K562 (cell line): ENCODE data around the gene ATXN7L2. TPM values are rescaled to one million over a fixed set of nuclear protein-coding genes. Genes with fewer than 3 reads are reported as not detected.

ENCODE experiments used
- ASH1L ChIP-seq: fragments of 450-650 bp; IDR thresholded peaks from 2 replicates; pipeline ENCODE4 v1.6.1; 2018; ENCODE audit warnings: borderline replicate concordance, mild to moderate bottlenecking, low read depth; ENCODE audit not compliant: partially characterized antibody
- CSDE1 ChIP-seq, 2 experiments: fragments of 450-650 bp; IDR thresholded peaks; 2 replicates each; pipeline ENCODE4 v1.6.1; 2016; ENCODE audit warnings: mild to moderate bottlenecking in 1 of 2
- ESRRA ChIP-seq: fragments of 450-650 bp; IDR thresholded peaks from 2 replicates; pipeline ENCODE4 v1.6.1; 2014; ENCODE audit warnings: low read depth, mild to moderate bottlenecking, moderate library complexity, borderline replicate concordance
- FUS ChIP-seq: fragments of 200-400 bp; formaldehyde crosslinking; optimal IDR thresholded peaks from 2 replicates; pipeline ENCODE3; 2017; ENCODE audit warnings: low read depth, low read length
- GABPB1 ChIP-seq: sonication (generic); formaldehyde crosslinking; IDR thresholded peaks from 2 replicates; pipeline ENCODE4 v1.8.0; 2022; ENCODE audit warnings: mild to moderate bottlenecking, missing genetic modification reagents
- MXI1 ChIP-seq: IDR thresholded peaks from 2 replicates; pipeline ENCODE4 v1.6.1; 2011; ENCODE audit warnings: low read depth, mild to moderate bottlenecking, improper control_type of control experiment, low read length
- NUFIP1 ChIP-seq: fragments of 450-650 bp; IDR thresholded peaks from 2 replicates; pipeline ENCODE4 v1.6.1; 2018; ENCODE audit not compliant: partially characterized antibody
- POLR3A ChIP-seq: IDR thresholded peaks from 2 replicates; pipeline ENCODE4 v1.6.1; 2011; ENCODE audit warnings: borderline replicate concordance, mild to moderate bottlenecking, moderate library complexity; ENCODE audit not compliant: insufficient read length, insufficient read depth; ENCODE audit errors: extremely low read depth
- TRIM28 ChIP-seq: fragments of 450-650 bp; IDR thresholded peaks from 2 replicates; pipeline ENCODE4 v1.6.1; 2017
- U2AF1 ChIP-seq: fragments of 200-400 bp; formaldehyde crosslinking; optimal IDR thresholded peaks from 2 replicates; pipeline ENCODE3; 2017; ENCODE audit warnings: mild to moderate bottlenecking, low read depth, low read length, moderate library complexity
- ZNF24 ChIP-seq: fragments of 450-650 bp; IDR thresholded peaks from 2 replicates; pipeline ENCODE4 v1.6.1; 2016
- ZNF707 ChIP-seq: fragments of 250-450 bp; sonication (Bioruptor Pico); conservative IDR thresholded peaks from 2 replicates; pipeline ENCODE4 v1.8.0; 2022; ENCODE audit warnings: inconsistent platforms, mild to moderate bottlenecking, moderate library complexity
- ZNF764 ChIP-seq: fragments of 250-450 bp; sonication (Bioruptor Pico); IDR thresholded peaks from 2 replicates; pipeline ENCODE4 v1.4.0; 2020; ENCODE audit warnings: low read depth, mild to moderate bottlenecking, moderate library complexity
- polyA plus RNA-seq, 8 experiments: library from polyadenylated mRNA; depleted of rRNA in 4 of 8; stranded (reverse) in 5 of 8; unstranded in 3 of 8; fragments of >200 nt; fragmentation: Nextera tagmentation in 2 of 8; fragmentation: Illumina TruSeq in 1 of 8; extraction: Ambion mirVana in 2 of 8; extraction: Trizol in 1 of 8; gene quantifications; 2 replicates each; pipeline versions ENCODE4 v1.2.1 to v1.2.3, GENCODE V29; 2011 to 2014; ENCODE audit warnings: inconsistent platforms in 1 of 8, missing spikeins in 1 of 8
- total RNA-seq, 7 experiments: library from RNA; depleted of rRNA in 6 of 7; stranded (reverse); fragments of >200 nt in 6 of 7; fragmentation: Illumina TruSeq in 2 of 7; extraction: Trizol in 2 of 7; gene quantifications; 2 replicates each; pipeline versions ENCODE4 v1.2.1 to v1.2.3, GENCODE V29; 2011 to 2021; ENCODE audit warnings: low replicate concordance in 1 of 7
- TF ChIP-seq, protein P1 (sequence below): sonication (generic); formaldehyde crosslinking; IDR thresholded peaks from 2 replicates; pipeline ENCODE4 v1.8.0; 2023; ENCODE audit warnings: mild to moderate bottlenecking, missing genetic modification reagents
- TF ChIP-seq, protein P2 (sequence below), 2 experiments: fragments of 450-650 bp; IDR thresholded peaks; 2 replicates each; pipeline ENCODE4 v1.6.1; 2018; ENCODE audit warnings: mild to moderate bottlenecking in 2 of 2, low read depth in 1 of 2; ENCODE audit not compliant: partially characterized antibody in 2 of 2
- TF ChIP-seq, protein P3 (sequence below): fragments of 250-450 bp; sonication (Bioruptor Pico); IDR thresholded peaks from 2 replicates; pipeline ENCODE4 v1.6.1; 2021; ENCODE audit warnings: mild to moderate bottlenecking
- TF ChIP-seq, protein P4 (sequence below): conservative IDR thresholded peaks from 2 replicates; pipeline ENCODE4 v1.6.1; 2011; ENCODE audit warnings: low read depth, mild to moderate bottlenecking, low read length; ENCODE audit not compliant: control insufficient read depth
- TF ChIP-seq, protein P5 (sequence below): sonication (generic); formaldehyde crosslinking; IDR thresholded peaks from 2 replicates; pipeline ENCODE4 v1.9.0; 2022; ENCODE audit warnings: mild to moderate bottlenecking, missing genetic modification reagents

ATXN7L2 gene
- total and polyA plus RNA-seq, 9 of the 15 experiments (the other 6 are each of a cell fraction or from before 2014, with no cell fraction given) = 0.21 to 10.4 (median 5.8) TPM

DNA sequence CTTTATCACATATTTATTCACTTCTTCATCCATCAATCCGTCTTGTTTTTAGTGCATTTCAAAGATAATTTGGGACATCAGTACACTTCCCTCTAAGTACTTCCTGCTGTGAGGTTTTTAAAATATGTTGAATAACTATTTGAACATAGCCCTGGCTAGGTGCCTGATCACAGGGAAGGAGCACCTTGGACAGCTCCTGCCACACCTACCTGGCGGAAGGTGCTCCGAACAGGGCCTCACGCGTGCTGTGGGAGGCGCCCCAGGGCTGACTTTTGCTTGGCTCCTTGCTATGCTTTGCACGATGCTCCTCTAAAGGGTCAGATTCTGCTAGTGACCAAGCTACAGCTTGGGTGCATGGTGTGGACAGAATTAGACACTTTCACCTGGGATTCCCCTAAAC is 4.9 kb upstream of the ATXN7L2 start (continued):
- TF ChIP-seq, protein P1, sequence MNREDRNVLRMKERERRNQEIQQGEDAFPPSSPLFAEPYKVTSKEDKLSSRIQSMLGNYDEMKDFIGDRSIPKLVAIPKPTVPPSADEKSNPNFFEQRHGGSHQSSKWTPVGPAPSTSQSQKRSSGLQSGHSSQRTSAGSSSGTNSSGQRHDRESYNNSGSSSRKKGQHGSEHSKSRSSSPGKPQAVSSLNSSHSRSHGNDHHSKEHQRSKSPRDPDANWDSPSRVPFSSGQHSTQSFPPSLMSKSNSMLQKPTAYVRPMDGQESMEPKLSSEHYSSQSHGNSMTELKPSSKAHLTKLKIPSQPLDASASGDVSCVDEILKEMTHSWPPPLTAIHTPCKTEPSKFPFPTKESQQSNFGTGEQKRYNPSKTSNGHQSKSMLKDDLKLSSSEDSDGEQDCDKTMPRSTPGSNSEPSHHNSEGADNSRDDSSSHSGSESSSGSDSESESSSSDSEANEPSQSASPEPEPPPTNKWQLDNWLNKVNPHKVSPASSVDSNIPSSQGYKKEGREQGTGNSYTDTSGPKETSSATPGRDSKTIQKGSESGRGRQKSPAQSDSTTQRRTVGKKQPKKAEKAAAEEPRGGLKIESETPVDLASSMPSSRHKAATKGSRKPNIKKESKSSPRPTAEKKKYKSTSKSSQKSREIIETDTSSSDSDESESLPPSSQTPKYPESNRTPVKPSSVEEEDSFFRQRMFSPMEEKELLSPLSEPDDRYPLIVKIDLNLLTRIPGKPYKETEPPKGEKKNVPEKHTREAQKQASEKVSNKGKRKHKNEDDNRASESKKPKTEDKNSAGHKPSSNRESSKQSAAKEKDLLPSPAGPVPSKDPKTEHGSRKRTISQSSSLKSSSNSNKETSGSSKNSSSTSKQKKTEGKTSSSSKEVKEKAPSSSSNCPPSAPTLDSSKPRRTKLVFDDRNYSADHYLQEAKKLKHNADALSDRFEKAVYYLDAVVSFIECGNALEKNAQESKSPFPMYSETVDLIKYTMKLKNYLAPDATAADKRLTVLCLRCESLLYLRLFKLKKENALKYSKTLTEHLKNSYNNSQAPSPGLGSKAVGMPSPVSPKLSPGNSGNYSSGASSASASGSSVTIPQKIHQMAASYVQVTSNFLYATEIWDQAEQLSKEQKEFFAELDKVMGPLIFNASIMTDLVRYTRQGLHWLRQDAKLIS (CRISPR knock-in tag) = no peak
- TF ChIP-seq U2AF1 = no peak
- TF ChIP-seq GABPB1 (CRISPR knock-in tag) = 0 out of 2 replicates have a peak, but pooled peaks have one; percentile 26
- TF ChIP-seq, protein P2, sequence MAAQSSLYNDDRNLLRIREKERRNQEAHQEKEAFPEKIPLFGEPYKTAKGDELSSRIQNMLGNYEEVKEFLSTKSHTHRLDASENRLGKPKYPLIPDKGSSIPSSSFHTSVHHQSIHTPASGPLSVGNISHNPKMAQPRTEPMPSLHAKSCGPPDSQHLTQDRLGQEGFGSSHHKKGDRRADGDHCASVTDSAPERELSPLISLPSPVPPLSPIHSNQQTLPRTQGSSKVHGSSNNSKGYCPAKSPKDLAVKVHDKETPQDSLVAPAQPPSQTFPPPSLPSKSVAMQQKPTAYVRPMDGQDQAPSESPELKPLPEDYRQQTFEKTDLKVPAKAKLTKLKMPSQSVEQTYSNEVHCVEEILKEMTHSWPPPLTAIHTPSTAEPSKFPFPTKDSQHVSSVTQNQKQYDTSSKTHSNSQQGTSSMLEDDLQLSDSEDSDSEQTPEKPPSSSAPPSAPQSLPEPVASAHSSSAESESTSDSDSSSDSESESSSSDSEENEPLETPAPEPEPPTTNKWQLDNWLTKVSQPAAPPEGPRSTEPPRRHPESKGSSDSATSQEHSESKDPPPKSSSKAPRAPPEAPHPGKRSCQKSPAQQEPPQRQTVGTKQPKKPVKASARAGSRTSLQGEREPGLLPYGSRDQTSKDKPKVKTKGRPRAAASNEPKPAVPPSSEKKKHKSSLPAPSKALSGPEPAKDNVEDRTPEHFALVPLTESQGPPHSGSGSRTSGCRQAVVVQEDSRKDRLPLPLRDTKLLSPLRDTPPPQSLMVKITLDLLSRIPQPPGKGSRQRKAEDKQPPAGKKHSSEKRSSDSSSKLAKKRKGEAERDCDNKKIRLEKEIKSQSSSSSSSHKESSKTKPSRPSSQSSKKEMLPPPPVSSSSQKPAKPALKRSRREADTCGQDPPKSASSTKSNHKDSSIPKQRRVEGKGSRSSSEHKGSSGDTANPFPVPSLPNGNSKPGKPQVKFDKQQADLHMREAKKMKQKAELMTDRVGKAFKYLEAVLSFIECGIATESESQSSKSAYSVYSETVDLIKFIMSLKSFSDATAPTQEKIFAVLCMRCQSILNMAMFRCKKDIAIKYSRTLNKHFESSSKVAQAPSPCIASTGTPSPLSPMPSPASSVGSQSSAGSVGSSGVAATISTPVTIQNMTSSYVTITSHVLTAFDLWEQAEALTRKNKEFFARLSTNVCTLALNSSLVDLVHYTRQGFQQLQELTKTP (IDR thresholded peaks at IDR 0.05; ENCODE audit: low read depth in 1 of 2, partially characterized antibody in 2 of 2) = peak in 1 of 2 experiments; percentile 78
- no peak for TF ChIP-seq TRIM28
- TF ChIP-seq, protein P3, sequence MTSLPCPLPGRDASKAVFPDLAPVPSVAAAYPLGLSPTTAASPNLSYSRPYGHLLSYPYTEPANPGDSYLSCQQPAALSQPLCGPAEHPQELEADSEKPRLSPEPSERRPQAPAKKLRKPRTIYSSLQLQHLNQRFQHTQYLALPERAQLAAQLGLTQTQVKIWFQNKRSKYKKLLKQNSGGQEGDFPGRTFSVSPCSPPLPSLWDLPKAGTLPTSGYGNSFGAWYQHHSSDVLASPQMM (CRISPR knock-in tag) = no peak
- no peak for TF ChIP-seq ESRRA
- TF ChIP-seq NUFIP1 = no peak
- no peak for TF ChIP-seq POLR3A
- no peak for TF ChIP-seq ZNF707 (CRISPR knock-in tag)
- TF ChIP-seq ASH1L = no peak
- TF ChIP-seq MXI1 = no peak
- TF ChIP-seq ZNF24 = no peak
- no peak for TF ChIP-seq FUS
- TF ChIP-seq, protein P4, sequence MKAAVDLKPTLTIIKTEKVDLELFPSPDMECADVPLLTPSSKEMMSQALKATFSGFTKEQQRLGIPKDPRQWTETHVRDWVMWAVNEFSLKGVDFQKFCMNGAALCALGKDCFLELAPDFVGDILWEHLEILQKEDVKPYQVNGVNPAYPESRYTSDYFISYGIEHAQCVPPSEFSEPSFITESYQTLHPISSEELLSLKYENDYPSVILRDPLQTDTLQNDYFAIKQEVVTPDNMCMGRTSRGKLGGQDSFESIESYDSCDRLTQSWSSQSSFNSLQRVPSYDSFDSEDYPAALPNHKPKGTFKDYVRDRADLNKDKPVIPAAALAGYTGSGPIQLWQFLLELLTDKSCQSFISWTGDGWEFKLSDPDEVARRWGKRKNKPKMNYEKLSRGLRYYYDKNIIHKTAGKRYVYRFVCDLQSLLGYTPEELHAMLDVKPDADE = peak; percentile 59; the same call in 1 of the 2 replicates
- TF ChIP-seq ZNF764 (CRISPR knock-in tag) = no peak
- no peak for TF ChIP-seq CSDE1 (IDR thresholded peaks at IDR 0.05)
- TF ChIP-seq, protein P5, sequence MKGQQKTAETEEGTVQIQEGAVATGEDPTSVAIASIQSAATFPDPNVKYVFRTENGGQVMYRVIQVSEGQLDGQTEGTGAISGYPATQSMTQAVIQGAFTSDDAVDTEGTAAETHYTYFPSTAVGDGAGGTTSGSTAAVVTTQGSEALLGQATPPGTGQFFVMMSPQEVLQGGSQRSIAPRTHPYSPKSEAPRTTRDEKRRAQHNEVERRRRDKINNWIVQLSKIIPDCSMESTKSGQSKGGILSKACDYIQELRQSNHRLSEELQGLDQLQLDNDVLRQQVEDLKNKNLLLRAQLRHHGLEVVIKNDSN = peak; percentile 25; the same call in 1 of the 2 replicates
